NT2/D1 (cell line): Measurements from ENCODE around the gene METAP1.
"Not testable (repeated sequence)": the region's sequence is repeated elsewhere in the genome, so short reads cannot be mapped to it uniquely, and the experiment has no call there.

ENCODE experiments used
- DNase-seq: peaks from one replicate; pipeline ENCODE4 v3.0.0-alpha.2; 2011; ENCODE audit warnings: low read depth, low spot score
- H3K27me3 ChIP-seq: 2 replicates; pipeline ENCODE4 v1.6.0; 2011; ENCODE audit warnings: mild to moderate bottlenecking; ENCODE audit not compliant: insufficient read length, insufficient read depth
- H3K36me3 ChIP-seq: 2 replicates; pipeline ENCODE4 v1.6.1; 2011; ENCODE audit warnings: mild to moderate bottlenecking, low read length, mixed read lengths; ENCODE audit not compliant: insufficient read depth, insufficient read length
- H3K4me1 ChIP-seq: 2 replicates; pipeline ENCODE4 v1.5.1; 2011; ENCODE audit not compliant: insufficient read depth, insufficient read length
- H3K4me3 ChIP-seq: 2 replicates; pipeline ENCODE4 v1.5.1; 2011; ENCODE audit warnings: low read depth; ENCODE audit not compliant: insufficient read length
- H3K9ac ChIP-seq: 2 replicates; pipeline ENCODE4 v1.6.0; 2011; ENCODE audit warnings: low read depth; ENCODE audit not compliant: insufficient read length
- H3K9me3 ChIP-seq: 2 replicates; pipeline ENCODE4 v1.5.1; 2011; ENCODE audit warnings: mild to moderate bottlenecking, low read length; ENCODE audit not compliant: insufficient read depth
- SUZ12 ChIP-seq: IDR thresholded peaks from 2 replicates; pipeline ENCODE4 v1.6.1; 2011; ENCODE audit not compliant: insufficient read length, insufficient read depth; ENCODE audit errors: extremely low read depth
- YY1 ChIP-seq: IDR thresholded peaks from 2 replicates; pipeline ENCODE4 v1.6.1; 2011; ENCODE audit not compliant: insufficient read length, insufficient read depth
- ZNF274 ChIP-seq: IDR thresholded peaks from 2 replicates; pipeline ENCODE4 v1.6.1; 2011; ENCODE audit warnings: mild to moderate bottlenecking, low read depth, low read length

Gene METAP1

GRCh38 chr4:99099311-99099710 is 103.8 kb downstream of the METAP1 start:
- H3K27me3 ChIP-seq: no peaks in the 10 kb centered on the region
- TF ChIP-seq YY1 (no peak), ZNF274 (no peak), SUZ12 (no peak)
- no peaks in the 10 kb centered on the region for H3K4me1 ChIP-seq
- peaks cover 4% of the 10 kb centered on the region; the same call in 1 of the 2 replicates for H3K9me3 ChIP-seq
- H3K36me3 ChIP-seq: peaks cover 5% of the 10 kb centered on the region
- no peak for DNase-seq
- H3K4me3 ChIP-seq: no peak overlapping the region
- H3K9ac ChIP-seq: no peak overlapping the region

GRCh38 chr4:99099814-99100213 is 104.3 kb downstream of the METAP1 start:
- H3K4me1 ChIP-seq, H3K9ac ChIP-seq, H3K9me3 ChIP-seq, H3K4me3 ChIP-seq, H3K36me3 ChIP-seq, DNase-seq, H3K27me3 ChIP-seq: not testable (repeated sequence)

- Histone ChIP-seq H3K27me3 (no peaks in the 10 kb centered on the region), H3K4me1 (no peaks in the 10 kb centered on the region), H3K36me3 (peaks cover 5% of the 10 kb centered on the region), H3K9me3 (peaks cover 4% of the 10 kb centered on the region; the same call in 1 of the 2 replicates), H3K9ac (no peak overlapping the region), H3K4me3 (no peak overlapping the region)
- no peak for TF ChIP-seq ZNF274
- TF ChIP-seq YY1: no peak
- TF ChIP-seq SUZ12: no peak
- no peak for DNase-seq
These were observed 105.4 kb downstream of the METAP1 start for GRCh38 chr4:99100876-99101275.

- Histone ChIP-seq H3K4me1 (no peaks in the 10 kb centered on the region), H3K36me3 (peaks cover 5% of the 10 kb centered on the region), H3K27me3 (no peaks in the 10 kb centered on the region), H3K4me3 (no peak overlapping the region), H3K9ac (no peak overlapping the region), H3K9me3 (peaks cover 4% of the 10 kb centered on the region; the same call in 1 of the 2 replicates)
- TF ChIP-seq YY1 (no peak), SUZ12 (no peak), ZNF274 (no peak)
- DNase-seq: no peak
These were observed 107.1 kb downstream of the METAP1 start for GRCh38 chr4:99102634-99103033.

- Histone ChIP-seq H3K9me3 (peaks cover 4% of the 10 kb centered on the region; the same call in 1 of the 2 replicates), H3K4me3 (no peak overlapping the region), H3K9ac (no peak overlapping the region), H3K36me3 (peaks cover 5% of the 10 kb centered on the region), H3K27me3 (no peaks in the 10 kb centered on the region), H3K4me1 (no peaks in the 10 kb centered on the region)
- DNase-seq: no peak
- TF ChIP-seq ZNF274: no peak
- TF ChIP-seq YY1: no peak
- no peak for TF ChIP-seq SUZ12
These were observed 107.6 kb downstream of the METAP1 start for GRCh38 chr4:99103166-99103565.

- Histone ChIP-seq H3K9me3 (peaks cover 4% of the 10 kb centered on the region; the same call in 1 of the 2 replicates), H3K27me3 (no peaks in the 10 kb centered on the region), H3K4me3 (no peak overlapping the region), H3K9ac (no peak overlapping the region), H3K36me3 (peaks cover 5% of the 10 kb centered on the region), H3K4me1 (no peaks in the 10 kb centered on the region)
- TF ChIP-seq YY1 (no peak), ZNF274 (no peak), SUZ12 (no peak)
- no peak for DNase-seq
These were observed 108.6 kb downstream of the METAP1 start for GRCh38 chr4:99104153-99104552.

- H3K4me3 ChIP-seq, H3K9me3 ChIP-seq, H3K27me3 ChIP-seq, H3K9ac ChIP-seq, H3K36me3 ChIP-seq, H3K4me1 ChIP-seq, DNase-seq: not testable (repeated sequence)
These were observed 113.8 kb downstream of the METAP1 start for GRCh38 chr4:99109286-99109685.
